T-helper 9 cell (primary cell): Measurements from ENCODE around the gene POLR1A.

Experiments used
- DNase-seq: peaks from one replicate; pipeline ENCODE4 v3.0.0-alpha.2; 2020

POLR1A gene

GRCh38 chr2:85971366-85971765, 134.3 kb downstream of the POLR1A start:
- no peak for DNase-seq
